ENCODE results near the gene TMEM117.

TMEM117 gene

DNA sequence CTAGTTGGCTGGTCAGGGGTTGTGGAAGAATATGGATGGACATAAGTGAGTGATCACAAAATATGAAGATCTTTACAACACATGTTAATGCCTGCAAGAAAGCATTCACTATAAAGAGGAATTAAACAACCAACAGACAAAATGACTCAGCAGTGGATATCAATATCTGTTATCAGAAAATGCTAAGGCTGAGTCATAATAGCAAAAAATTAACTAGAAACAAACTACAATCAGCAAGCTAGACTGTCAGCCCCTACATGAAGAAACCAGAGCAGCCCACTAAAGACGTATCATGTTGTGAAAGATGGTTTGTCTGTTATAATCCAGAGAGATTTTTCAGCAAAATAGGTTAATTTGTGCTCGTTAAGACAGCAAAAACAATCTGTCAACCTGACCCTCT lies 567.3 kb downstream of the TMEM117 start:
- no peak for DNase-seq

DNA sequence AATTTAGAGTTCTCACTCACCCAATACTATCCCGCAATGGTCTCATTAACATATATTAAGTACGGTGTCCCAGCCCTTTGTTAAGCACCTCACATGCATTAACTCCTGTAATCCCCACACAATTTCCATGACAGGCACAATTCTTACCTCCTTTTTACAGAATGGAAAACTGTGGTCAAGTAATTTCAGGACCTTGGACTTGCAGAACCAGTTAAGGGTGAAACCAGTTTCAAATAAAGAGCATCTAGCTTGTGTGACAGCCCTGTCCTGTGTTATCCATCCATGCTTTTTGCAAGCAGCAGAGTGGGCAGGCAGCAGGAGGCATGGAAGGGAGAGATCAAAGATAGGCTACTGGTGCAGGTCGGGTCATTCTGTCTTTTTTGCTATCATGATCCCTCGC lies 569.4 kb downstream of the TMEM117 start:
- no peak for DNase-seq

- no peak for DNase-seq
Measured at GRCh38 chr12:44422559-44422958, 586.7 kb downstream of the TMEM117 start.

DNA sequence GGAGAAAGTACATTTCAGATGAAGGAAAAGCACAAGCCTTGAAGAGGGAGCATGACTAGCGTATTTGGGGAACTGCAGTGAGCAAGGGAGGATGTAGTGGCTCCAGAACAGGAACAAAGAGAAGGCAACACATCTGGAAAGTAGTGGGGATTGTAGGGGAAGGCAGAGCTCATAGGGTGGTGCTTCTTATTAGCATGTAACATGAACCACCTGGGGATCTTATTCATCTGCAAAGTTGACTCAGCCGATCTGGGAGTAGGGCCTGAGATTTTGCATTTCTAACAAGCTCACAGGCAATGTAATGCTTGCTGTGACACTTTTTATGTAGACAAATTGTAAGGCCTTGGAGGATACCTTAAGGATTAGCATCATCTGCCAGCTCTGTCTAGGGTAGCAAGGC lies 592.9 kb downstream of the TMEM117 start:
- DNase-seq, result no peak

DNA sequence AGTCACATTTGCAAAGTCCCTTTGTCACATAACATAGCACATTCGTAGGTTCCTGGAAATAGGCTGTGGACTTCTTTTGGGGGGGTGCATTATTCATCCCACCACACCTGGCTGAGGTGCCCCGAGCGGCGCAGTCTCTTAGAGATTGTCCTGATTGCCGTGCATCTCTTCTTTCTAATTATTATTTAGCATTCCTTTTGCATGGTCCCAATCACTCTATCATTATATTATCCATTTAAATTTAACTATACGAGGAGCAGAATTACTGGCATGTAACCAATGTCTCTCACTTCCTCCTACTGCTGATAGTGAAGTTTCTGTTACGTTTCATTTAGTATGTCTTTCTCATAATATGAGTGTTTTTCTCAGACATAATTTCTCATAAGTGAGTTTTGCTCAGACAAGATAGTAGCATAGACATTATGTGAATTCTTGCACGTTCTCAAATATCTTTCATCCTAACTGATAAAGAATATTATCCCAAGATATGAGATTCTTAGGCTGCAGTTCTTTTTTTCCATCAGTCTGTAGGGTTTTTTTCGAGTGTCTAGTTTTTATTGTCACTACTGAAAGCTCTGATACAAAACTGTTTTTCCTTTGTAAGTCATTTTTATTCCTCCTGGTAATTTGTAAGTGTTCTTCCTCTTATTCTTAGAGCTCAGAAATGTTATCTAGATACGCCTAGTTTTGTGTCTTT lies 595.9 kb downstream of the TMEM117 start:
- no peak for DNase-seq

DNA sequence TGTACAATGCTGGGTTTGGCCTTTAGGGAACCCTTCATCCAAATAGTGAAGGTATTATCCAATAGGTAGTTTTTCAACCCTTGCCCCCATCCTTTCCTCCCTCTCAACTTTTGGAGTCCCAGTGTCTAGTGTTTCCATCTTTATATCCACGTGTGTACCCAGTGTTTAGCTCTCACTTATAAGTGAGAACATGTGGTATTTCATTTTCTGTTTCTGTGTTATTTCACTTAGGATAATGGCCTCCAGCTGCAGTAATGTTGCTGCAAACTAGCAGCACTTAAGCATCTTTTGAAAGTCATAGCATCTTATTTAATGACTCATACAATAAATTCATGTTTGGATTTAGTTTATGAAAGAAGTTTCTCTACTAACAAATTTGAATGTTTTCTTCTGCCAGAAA lies 597.8 kb downstream of the TMEM117 start:
- no peak for DNase-seq

DNA sequence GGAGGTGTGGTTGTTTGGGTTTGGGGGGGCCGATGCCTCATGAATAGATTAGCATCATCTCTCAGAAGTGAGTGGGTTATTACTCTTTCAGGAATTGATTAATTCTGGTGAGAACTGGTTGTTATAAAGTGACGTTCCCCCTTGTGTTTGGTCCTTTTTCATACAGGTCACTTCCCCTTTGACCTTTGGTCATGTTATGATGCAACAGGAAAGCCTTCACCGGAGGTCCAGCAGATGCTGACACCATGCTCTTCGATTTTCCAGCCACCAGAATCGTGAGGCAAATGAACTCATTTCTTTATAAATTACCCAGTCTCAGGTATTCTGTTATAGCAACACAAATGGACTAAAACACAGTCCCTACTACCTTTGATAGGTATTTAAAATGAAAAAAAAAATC lies 600.9 kb downstream of the TMEM117 start:
- no peak for DNase-seq

Data from activated effector memory CD4-positive, alpha-beta T cell treated with anti-CD3 and anti-CD28 coated beads, Interleukin-2, amount 50 U/mL, for 16 hours (primary cell).